ENCODE results near the gene PLCD3.

The PLCD3 gene

DNA sequence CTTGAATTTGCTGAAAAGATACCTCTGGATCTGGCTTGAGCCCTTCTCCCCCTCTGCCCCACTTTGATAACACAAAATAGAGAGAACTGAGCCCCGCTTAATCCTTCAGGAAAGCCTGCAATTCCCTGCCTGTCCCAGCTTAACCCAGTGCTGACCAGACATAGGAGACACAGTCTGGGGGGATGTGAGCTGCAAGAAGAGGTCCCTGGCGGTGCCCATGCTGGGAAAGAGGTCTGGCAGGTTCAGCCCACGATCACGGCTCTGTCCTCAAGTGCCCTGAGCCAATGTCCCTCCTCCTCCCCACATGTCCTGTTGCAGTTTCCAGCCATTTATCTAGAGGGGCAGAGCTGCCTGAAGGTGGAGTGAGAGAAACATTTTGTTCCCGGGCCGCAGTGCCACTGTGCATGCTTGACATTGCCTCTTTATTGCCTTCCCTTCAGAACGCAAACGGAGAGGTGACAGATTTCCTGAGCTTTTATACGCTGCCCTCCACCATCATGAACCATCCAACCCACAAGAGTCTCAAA, 29.0 kb downstream of the PLCD3 start:
- no peak for DNase-seq (ENCODE audit: low read depth, low spot score)

DNA sequence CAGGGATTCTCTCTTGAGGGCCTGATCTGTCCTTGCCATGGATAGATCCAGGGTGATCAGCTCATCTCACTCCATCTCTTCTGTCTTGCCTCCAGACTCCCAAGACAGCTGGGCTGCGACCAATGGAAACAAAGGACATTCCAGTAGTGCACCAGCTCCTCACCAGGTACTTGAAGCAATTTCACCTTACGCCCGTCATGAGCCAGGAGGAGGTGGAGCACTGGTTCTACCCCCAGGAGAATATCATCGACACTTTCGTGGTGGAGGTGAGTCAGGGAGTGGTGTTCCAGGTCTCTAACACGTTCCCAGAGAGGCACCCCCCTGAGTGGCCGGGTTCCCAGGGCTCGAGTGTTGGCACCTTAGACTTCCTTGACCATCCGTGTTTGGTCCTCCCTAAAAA, 29.5 kb downstream of the PLCD3 start:
- DNase-seq (ENCODE audit: low read depth, low spot score), result no peak

DNA sequence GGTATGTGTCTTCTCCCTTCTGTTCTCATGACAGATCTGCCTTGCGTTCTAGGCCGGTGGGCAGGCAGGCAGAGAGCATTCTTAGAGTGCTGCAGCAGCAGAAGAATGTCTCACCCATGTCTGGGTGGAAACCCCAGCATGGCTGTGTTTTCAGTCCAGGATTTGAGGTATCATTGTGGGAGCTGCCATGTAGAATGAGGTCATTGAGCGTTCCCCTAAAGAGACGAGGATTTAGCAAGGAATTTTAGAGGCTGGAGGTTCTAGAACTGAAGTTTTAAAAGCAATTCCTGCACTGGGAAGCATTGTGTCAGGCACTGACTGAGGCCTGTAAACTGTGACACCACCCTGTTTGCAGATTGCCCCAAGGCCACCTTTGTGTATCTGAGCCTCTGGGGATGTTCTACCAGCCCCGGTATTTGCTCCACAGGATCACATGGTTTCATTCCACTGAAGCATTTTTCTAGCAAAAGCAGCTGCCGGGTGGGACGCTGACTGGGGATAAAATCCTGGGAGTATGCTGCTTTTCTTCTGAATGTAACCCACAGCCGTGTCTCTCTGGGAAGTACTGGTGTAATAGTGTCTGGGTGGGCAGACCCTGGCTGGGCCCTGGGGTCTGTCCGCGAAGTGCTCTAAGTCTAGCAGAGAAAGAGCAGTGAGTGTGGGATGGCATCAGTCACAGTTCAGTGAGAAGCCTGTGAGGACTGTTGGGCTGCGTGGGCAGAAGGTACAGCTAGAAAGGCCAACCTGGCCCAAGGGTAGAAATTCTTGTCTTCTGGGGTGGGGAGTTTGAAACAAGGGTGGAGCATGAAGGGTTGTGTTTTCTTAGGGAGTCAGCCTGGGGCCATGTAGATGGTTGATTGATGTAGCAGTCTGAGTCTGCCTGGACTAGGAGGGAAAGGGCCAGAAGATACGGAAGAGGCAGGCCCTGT, 30.2 kb downstream of the PLCD3 start:
- no peak for DNase-seq (ENCODE audit: low read depth, low spot score)

DNA sequence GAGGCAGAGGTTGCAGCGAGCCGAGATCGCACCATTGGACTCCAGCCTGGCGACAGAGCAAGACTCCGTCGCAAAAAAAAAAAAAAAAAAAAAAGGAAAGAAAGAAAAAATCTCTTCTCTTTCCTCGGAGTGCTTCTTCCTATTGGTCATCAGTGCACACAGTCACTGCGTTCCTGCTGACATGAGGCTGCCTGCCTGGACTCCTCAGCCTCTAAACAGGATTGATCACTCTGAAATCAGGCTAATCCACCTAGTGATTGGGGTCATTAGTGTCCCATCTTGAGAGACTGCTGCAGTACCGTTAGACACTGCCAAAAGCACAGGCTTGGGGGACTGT, 30.8 kb downstream of the PLCD3 start:
- DNase-seq (ENCODE audit: low read depth, low spot score), result no peak

DNA sequence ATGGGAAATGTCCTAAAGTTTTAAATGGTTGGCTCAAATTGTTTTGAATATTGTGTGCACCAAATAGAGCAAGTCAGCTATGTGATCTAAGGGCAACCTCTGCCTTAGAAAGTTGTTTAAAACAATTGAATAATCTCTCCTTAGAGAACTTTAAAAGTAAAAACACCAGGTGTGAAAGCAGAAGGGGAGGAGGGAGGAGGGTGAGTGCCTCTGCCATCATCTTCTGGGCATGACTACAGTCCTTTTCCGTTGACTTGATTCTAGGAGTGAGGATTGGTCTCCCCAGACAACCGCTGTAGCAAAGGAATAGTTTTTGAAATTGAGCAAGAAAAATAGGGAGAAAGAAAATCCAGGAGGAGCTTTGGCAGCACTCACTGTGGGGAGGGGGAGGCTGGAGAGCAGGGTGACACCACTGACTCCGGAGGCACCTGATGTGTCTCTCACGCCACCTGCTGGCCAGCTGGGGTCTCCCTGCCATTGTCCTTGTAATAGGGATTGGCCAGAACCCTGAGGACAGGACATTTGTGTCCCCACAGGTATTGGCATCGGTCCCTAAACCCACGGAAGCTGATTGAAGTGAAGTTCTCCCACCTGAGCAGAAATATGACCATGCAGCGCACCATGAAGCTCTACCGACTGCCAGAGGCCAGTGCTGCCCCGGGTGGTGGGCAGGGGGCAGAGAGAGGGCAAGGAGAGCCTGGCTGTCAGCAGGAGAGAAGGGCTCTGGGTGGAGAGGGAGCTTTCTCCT, 33.3 kb downstream of the PLCD3 start:
- DNase-seq (ENCODE audit: low read depth, low spot score), result no peak

DNA sequence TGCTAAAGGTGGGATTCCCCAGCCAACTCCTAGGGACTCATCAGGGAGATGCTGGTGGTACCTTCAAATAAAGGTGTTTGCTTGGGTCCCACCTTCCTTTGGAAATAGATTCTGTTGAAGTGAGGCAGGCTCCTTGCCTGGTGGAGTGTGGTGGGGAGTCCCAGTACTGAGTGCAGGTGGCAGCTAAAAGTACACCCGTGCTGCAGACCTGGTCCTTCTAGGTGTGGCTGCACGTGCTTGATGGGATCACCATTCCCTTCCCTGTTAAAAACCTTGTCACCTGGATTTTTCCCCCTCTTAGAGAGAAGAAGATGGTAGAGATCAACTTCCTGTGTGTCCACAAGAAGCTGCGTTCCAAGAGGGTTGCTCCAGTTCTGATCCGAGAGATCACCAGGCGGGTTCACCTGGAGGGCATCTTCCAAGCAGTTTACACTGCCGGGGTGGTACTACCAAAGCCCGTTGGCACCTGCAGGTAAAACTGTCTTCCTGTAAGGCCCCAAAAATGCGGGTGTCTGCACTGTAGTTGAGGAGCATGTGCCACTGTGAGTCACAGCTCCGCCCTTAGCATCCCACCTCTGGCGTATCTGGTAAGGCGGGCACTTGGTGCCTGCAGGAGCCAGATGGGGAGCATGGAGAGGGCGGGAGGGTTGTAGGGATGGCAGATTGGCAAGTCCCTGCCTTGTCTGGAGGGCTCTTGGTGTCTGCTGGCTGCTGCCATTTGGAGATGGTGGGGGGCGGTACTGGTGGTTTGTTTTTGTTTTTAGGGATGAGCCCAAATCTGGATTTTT, 34.0 kb downstream of the PLCD3 start:
- DNase-seq (ENCODE audit: low read depth, low spot score), result no peak

DNA sequence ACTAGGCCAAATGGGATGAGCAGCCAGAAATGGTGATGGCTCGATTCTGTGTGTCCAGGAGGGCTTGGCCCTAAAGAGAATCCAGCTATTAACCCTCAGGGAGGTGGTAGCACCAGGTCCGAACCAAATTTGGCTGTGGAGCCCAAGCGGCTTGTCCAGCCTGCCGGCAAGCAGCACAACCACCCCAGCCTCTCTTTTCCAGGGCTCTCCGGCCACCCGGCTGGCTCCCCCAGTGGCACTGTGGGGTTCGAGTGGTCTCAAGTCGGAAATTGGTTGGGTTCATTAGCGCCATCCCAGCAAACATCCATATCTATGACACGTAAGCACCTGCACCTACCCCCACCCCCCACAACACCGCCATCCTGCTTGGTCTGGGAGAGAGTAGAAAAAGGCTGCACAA, 35.4 kb downstream of the PLCD3 start:
- DNase-seq (ENCODE audit: low read depth, low spot score), result no peak

DNA sequence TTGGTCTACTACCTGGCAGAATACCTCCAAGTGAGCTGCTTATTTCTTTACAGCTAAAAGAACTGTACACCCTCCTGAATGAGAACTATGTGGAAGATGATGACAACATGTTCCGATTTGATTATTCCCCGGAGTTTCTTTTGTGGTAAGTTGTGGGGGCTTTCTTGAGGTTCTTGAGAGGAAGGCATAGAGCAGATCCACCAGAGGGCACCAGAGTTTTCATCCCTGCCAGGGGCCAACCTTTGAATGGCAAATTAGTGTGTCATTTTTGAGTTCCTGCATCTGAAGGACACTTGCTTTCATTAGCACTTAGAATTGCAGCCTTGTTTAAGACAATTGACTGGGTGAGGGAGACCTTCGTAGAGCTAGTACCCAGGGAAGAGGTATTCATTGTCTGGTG, 36.2 kb downstream of the PLCD3 start:
- no peak for DNase-seq (ENCODE audit: low read depth, low spot score)

DNA sequence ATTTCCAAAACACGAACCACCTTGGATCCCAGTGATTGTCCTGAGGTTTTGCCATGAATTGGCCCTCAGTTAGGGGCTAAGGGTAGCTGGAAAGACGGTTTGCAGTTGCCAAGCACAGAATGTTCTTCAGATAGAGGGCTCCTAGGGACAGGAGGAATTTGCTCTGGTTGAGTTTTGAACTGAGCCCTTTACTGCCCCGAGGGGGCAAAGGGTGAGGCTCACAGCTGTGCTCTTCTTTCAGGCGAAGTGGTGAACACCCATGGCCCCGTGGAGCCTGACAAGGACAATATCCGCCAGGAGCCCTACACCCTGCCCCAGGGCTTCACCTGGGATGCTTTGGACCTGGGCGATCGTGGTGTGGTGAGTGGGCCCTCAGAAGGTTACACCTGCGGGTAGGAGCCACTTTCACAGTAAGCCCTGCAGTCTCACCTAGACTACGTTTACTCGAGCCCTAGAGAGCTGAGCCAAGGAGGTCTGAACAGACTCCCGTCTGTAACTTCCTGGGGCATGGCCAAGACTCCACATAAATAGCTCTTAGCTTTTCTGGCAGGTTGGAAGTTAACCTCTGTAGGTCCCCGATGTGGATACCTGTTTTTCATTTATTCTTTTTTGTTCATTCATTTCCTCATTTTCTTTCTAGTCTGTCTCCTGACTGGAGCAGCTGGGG, 38.7 kb downstream of the PLCD3 start:
- DNase-seq (ENCODE audit: low read depth, low spot score), result no peak

DNA sequence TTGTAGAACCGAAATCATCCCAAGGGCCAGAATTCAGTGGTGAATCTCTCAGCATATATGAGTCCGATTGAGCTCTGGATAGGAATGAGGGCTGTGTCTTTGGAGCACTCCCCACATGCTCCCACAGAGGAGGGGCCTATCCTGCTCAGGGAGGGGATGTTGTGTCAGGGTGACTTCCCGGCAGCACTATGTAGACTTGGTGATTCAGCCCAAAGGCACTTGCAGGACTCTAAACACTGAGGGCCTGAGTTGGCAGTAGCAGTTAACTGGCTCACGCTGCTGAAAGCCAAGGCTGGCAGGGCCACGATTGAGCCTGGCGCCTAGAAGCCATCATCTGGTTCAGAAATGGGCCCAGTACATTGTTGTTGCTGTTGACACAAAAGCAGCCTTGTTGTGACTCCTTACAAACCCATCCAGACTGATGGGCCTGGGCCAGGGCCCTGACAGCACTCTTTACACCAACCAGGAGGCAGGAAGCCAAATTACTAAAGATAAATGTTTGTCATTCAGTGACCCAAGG, 39.3 kb downstream of the PLCD3 start:
- peak; percentile 79 for DNase-seq (ENCODE audit: low read depth, low spot score)

DNA sequence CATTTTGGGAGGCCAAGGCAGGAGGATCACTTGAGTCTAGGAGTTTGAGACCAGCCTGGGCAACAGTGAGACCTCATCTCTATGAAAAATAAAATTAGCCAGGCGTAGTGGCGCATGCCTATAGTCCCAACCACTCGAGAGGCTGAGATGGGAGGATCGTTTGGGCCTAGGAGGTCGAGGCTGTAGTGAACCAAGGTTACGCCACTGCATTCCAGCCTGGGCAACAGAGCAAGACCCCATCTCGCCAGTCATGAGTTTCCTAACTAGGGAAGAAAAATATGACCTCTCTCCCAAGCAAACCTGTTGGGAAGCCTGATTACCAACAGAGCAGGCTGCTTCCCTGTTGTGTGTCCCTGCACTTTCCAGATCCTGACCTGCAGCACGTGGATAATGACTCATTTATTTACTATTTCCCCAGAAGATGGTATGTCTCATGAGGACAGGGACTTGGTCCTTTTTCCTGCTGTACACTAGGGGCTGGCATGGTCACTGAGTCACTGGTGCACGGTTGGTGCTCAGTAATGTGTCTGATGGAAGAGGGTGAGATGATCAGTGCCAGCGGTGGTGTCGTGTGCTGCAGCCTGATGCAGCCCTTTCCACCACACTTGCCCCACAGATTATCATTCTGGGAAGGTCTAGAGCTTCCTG, 40.4 kb downstream of the PLCD3 start:
- DNase-seq (ENCODE audit: low read depth, low spot score), result no peak

DNA sequence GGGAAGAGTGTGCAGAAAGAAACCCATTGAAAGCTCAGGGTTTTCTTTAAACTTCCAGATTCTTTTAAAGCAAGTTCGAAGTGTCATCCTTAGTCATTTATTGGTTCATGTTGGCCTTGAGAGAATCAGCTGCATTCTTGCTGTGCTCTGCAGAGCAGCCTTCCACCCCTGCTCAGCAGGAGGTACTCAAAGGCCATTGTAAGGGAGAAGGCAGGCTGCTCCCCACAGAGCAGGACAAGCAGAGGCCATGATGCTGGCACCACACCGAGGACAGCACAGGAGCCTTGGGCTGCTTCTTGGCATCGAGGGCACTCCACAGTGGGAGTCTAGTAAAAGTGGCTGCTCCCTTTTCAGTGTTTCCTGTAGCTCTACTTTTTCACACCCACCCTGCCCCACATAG, 41.6 kb downstream of the PLCD3 start:
- no peak for DNase-seq (ENCODE audit: low read depth, low spot score)

DNA sequence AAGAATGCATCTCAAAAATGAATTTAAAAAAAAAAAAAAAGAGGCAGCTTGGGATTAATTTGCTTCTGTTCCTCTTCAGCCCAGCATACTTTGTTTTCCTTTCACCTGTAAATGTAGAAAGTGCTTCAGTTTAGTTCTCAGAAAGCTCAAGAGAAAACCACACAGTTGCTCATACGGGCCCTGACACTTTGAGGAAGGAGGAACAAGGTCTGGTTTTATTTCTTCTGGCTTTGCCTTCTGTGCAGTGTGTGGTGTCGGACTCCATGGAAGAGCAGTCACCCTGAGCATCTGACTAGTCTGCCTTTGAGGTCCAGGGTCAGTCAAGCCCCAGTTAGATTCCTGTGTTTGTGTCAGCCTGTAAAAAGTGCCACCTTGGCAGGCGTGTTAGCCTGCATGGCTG, 43.6 kb downstream of the PLCD3 start:
- no peak for DNase-seq (ENCODE audit: low read depth, low spot score)

DNA sequence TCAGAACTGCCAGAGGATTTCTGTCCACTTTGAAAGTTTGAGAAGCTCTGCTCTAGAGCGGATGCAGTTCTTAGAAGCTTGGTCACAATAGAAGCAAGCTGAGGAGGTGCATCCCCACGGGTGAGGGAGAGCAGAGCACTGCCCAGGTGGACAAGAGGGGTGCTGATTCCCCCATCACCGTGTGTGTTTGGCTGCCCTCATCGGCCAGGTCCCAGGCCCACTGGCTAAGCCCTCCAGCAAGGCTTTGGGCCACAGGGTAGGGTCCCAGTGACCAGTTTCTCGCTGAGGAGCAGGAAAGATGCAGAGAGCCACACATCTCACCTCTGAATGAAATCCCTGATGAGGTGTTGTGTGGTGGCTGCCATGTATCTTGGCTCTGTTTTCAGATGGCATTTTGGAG, 44.3 kb downstream of the PLCD3 start:
- DNase-seq (ENCODE audit: low read depth, low spot score), result no peak

DNA sequence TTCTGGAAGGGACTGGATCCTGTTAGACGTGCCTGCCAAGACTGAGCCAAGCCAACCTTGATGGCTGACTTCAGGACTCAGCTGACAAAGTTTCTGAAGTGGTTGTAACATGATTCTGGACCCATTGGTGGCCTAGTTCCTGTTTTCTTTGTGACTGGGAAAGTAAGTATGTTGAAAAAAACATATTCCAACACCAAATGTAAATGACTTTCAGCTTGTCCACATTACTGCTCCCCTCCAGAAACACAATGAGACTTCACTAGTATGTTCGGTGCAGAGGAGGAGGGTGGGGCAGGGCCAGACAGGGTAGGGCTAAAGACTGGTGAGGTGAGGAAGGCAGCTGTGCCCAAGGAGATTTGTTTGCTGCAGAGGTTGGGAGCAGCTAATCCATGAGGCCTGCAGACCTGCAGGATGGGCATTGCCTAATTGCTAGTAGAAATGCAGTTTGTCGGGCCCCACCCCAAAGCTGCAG, 44.8 kb downstream of the PLCD3 start:
- DNase-seq (ENCODE audit: low read depth, low spot score), result no peak

DNA sequence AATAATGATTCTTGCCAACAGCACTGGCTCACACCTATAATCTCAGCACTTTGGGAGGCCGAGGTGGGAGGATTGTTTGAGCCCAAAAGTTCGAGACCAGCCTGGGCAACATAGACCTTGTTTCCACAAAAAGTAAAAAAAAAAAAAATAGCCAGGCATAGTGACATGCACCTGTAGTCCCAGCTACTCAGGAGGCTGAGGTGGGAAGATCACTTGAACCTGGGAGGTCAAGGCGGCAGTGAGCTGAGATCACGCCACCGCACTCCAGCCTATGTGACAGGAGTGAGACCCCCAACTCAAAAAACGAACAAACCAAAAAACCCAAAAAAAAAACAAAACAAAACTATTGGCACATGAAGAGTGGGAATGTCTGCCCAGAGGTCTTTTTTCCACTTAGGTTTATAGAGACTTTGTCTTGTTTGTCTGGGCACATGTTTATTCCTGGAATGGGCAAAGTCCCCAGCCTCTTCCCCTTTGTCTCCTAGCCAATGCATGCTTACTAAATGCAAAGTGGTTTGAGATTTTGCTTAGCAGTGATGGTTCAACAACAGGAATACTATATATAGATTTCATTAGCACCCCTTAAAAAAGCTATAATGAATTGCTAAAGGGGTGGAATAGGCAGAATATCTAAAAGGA, 45.3 kb downstream of the PLCD3 start:
- DNase-seq (ENCODE audit: low read depth, low spot score), result no peak

DNA sequence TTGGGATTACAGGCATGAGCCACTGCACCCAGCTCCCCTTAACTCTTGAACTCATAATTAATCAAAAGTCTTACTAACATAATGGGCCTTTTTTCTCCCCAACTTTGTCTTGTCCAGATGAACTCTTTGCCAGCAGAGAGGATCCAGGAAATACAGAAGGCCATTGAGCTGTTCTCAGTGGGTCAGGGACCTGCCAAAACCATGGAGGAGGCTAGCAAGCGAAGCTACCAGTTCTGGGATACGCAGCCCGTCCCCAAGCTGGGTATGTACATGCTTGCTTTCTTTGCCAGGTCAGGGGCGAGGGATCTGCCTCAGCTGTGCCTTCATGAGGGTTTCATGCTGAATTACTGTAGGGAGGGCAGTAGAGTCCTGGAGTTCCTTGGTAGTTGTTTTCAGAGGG, 45.9 kb downstream of the PLCD3 start:
- no peak for DNase-seq (ENCODE audit: low read depth, low spot score)

DNA sequence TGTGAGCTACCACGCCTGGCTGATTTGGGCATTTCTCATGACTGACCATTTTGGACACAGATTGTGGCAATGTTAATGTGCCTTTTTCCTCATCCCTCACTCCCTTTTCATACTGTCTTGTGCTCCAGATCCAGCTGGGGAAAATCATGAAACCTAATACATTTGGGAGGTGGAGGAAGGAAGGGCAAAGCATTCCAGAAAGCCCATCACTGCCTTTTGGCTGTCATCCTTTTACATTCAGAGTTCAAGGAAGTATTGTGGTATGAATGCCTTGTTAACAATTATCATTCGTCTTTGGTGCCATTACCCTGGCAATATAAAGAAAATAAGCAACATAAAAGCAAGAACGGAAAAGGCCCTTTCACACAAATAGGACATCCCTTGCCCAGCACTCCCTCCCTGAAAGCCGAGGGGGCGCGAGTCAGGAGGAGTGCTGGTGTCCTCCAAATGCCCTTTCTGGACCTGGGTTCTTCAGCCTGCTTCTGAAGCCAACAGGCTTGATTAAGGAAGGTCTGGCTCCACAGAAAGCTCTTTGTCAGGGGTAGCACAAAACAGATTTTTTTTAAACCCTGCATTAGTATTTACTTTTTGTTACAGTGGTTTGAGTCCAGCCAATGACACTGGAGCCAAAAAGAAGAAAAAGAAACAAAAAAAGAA, 51.1 kb downstream of the PLCD3 start:
- DNase-seq (ENCODE audit: low read depth, low spot score), result no peak

DNA sequence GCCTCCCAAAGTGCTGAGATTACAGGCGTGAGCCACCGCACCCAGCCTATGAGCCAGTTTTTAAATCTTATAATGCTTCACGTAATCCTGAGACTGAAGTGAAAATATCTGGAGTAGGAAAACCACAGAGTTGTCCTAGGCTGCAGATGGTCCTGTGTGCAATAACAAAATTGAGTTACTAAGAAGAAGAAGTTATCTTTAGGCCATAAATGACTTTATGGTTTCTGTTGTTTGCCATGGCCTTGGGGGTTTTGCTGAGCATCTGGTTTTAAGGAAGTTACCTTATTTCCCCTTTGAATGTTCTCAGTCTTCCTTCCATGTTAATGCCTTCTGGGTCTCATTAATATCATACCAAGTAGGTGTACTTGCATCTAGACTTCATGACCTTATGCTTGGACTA, 54.7 kb downstream of the PLCD3 start:
- DNase-seq (ENCODE audit: low read depth, low spot score), result no peak
